K562 (cell line): ENCODE measurements around the gene KLHL35.

Source experiments
- NBN ChIP-seq: fragments of 450-650 bp; IDR thresholded peaks from 2 replicates; pipeline ENCODE4 v1.6.1; 2016; ENCODE audit warnings: low read depth, mild to moderate bottlenecking
- NRF1 ChIP-seq, 2 experiments: fragments of 450-650 bp; IDR thresholded peaks in 1 of 2; conservative IDR thresholded peaks in 1 of 2; 2 replicates each; pipeline ENCODE4 v1.6.1; 2014; ENCODE audit warnings: mild to moderate bottlenecking in 2 of 2
- POLR2A ChIP-seq: fragments of 450-650 bp; conservative IDR thresholded peaks from 2 replicates; pipeline ENCODE4 v1.6.1; 2016
- SMAD3 ChIP-seq: fragments of 450-650 bp; formaldehyde crosslinking; conservative IDR thresholded peaks from 2 replicates; pipeline ENCODE4 v1.4.0; 2020; ENCODE audit warnings: mild to moderate bottlenecking
- SMC3 ChIP-seq: conservative IDR thresholded peaks from 2 replicates; pipeline ENCODE4 v1.6.1; 2011; ENCODE audit warnings: low read depth, low read length, improper control_type of control experiment; ENCODE audit not compliant: insufficient read depth
- TF ChIP-seq, protein P1 (sequence below), 3 experiments: IDR thresholded peaks in 2 of 3; conservative IDR thresholded peaks in 1 of 3; 2 replicates each; pipeline ENCODE4 v1.5.1; 2011 to 2012; ENCODE audit warnings: low read length in 3 of 3, mild to moderate bottlenecking in 3 of 3, control low read depth in 2 of 3, improper control_type of control experiment in 1 of 3, inconsistent platforms in 1 of 3, low read depth in 1 of 3, mixed read lengths in 1 of 3, moderate library complexity in 1 of 3; ENCODE audit not compliant: insufficient read depth in 2 of 3

DNA sequence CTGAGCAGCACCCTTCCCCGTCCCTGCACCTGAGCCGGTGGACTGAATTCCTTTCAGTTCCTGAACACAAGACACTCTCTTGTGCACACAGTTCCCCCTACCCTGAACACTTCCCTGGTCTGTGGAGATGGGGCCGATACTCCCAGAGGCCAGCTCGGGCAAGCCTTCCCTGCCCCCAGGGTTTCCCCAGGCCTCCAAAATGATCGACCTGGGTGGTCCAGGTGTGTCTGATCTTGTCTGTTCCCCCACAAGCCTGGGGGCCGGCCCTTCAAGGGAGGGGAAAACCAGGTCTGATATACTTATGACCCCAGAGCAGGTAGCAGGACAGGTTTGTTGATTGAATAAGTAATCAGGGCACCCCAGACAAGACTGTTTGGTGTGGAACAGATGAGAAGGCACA, 40.7 kb upstream of the KLHL35 start:
- TF ChIP-seq NBN (no peak), NRF1 (conservative IDR thresholded peaks at IDR 0.05 in 1 of 2, IDR thresholded peaks at IDR 0.05 in 1 of 2) (no peak), SMC3 (no peak), POLR2A (no peak), SMAD3 (CRISPR knock-in tag) (no peak)
- TF ChIP-seq, protein P1, sequence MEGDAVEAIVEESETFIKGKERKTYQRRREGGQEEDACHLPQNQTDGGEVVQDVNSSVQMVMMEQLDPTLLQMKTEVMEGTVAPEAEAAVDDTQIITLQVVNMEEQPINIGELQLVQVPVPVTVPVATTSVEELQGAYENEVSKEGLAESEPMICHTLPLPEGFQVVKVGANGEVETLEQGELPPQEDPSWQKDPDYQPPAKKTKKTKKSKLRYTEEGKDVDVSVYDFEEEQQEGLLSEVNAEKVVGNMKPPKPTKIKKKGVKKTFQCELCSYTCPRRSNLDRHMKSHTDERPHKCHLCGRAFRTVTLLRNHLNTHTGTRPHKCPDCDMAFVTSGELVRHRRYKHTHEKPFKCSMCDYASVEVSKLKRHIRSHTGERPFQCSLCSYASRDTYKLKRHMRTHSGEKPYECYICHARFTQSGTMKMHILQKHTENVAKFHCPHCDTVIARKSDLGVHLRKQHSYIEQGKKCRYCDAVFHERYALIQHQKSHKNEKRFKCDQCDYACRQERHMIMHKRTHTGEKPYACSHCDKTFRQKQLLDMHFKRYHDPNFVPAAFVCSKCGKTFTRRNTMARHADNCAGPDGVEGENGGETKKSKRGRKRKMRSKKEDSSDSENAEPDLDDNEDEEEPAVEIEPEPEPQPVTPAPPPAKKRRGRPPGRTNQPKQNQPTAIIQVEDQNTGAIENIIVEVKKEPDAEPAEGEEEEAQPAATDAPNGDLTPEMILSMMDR (IDR thresholded peaks at IDR 0.05 in 2 of 3, conservative IDR thresholded peaks at IDR 0.05 in 1 of 3; ENCODE audit: insufficient read depth in 2 of 3, low read depth in 1 of 3, low read length in 3 of 3) = no peak
